Peyer's patch (tissue), 4 donors: ENCODE data around the gene KRTAP10-12.

Experiments used
- POLR2A ChIP-seq, 2 donors: fragments of 450-650 bp; IDR thresholded peaks; one replicate each; pipeline ENCODE4 v1.5.1; 2017; ENCODE audit warnings: antibody characterized with exemption in 2 of 2, mild to moderate bottlenecking in 2 of 2, moderate library complexity in 2 of 2
- TF ChIP-seq, protein P1 (sequence below), 6 experiments: fragments of 450-650 bp in 4 of 6; fragments of 200-600 bp in 2 of 6; sonication (generic) in 1 of 6; IDR thresholded peaks; one replicate each; pipeline ENCODE4 v1.5.1; 2017 to 2019; ENCODE audit warnings: antibody characterized with exemption in 6 of 6, mild to moderate bottlenecking in 3 of 6, moderate library complexity in 1 of 6

DNA sequence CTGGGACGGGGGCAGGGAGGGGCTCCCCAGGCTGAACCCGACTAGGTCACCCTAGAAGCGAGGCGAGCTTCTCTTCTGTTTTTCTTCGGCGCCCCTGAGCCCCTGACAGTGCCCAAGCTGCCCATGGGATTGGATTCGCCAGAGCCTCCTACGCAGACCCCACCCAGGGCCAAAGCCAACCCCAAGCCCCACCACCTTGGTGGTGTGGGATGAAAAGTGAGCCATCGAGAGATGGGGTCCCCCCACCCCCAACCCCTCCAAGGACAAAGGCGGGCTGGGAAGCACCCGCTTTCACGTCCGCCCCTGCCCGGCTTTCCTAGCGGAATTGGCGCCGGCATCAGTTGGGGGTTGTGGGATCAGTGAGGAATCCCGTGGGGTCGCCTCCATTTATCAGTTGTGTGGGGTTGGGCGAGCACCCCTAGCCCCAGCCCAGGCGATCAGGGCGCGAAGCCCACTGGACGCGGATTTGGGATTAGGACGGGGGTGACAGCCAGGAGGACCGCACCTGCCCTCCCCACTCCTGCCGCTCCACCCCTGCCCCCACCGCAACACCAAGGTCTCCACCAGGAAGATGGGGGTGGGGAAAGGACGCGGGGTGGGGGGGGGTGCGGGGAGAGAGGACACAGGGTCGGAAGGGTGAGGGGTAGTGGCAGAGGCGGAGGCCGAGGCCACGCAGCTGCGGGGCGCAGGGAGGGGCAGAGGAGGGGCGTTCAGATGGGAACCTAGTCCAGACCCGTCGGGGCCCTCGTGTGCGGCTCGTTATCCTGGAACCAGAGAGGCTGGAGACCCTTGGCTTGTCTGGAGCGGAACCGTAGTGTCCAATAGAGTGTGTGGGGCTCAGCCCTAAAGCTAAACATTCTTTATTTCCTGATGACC lies 10.0 kb downstream of the KRTAP10-12 start:
- TF ChIP-seq POLR2A (IDR thresholded peaks at IDR 0.05), result no peak
- TF ChIP-seq, protein P1, sequence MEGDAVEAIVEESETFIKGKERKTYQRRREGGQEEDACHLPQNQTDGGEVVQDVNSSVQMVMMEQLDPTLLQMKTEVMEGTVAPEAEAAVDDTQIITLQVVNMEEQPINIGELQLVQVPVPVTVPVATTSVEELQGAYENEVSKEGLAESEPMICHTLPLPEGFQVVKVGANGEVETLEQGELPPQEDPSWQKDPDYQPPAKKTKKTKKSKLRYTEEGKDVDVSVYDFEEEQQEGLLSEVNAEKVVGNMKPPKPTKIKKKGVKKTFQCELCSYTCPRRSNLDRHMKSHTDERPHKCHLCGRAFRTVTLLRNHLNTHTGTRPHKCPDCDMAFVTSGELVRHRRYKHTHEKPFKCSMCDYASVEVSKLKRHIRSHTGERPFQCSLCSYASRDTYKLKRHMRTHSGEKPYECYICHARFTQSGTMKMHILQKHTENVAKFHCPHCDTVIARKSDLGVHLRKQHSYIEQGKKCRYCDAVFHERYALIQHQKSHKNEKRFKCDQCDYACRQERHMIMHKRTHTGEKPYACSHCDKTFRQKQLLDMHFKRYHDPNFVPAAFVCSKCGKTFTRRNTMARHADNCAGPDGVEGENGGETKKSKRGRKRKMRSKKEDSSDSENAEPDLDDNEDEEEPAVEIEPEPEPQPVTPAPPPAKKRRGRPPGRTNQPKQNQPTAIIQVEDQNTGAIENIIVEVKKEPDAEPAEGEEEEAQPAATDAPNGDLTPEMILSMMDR (IDR thresholded peaks at IDR 0.05), result no peak
